AG04450 (cell line): Measurements from ENCODE around the gene PCNX2. TPM values are rescaled to one million over a fixed set of nuclear protein-coding genes. Genes with fewer than 3 reads are reported as not detected.

ENCODE experiments used
- CTCF ChIA-PET: fragments of 300-600, 350-600 bp; formaldehyde crosslinking; extraction: SDS; loops from one replicate; lab custom pipeline; 2022; ENCODE audit warnings: antibody characterized with exemption, inconsistent platforms; lab: Charles Lee
- POLR2A ChIA-PET: fragments of 350-600 bp; formaldehyde crosslinking; extraction: SDS; loops from one replicate; lab custom pipeline; 2021; ENCODE audit warnings: antibody characterized with exemption, inconsistent platforms; lab: Yijun Ruan, JAX
- DNase-seq: peaks from one replicate; pipeline ENCODE4 v3.0.0-alpha.2; 2011; ENCODE audit warnings: low read depth, low spot score
- H3K27ac ChIP-seq: one replicate; pipeline ENCODE4 v1.5.1; 2012; ENCODE audit warnings: low read depth, low read length, control low read depth
- H3K27me3 ChIP-seq: one replicate; pipeline ENCODE4 v1.6.0; 2012; ENCODE audit warnings: low read length; ENCODE audit not compliant: control insufficient read depth, insufficient read depth
- H3K4me3 ChIP-seq: 2 replicates; pipeline ENCODE4 v1.5.1; 2011; ENCODE audit warnings: mild to moderate bottlenecking, low read depth, low read length, control low read depth
- H3K9me3 ChIP-seq: 2 replicates; pipeline ENCODE4 v1.5.1; 2012; ENCODE audit warnings: low read length; ENCODE audit not compliant: control insufficient read depth, insufficient read depth
- polyA plus RNA-seq: library from polyadenylated mRNA; depleted of rRNA; stranded (reverse); fragments of >200 nt; gene quantifications from 2 replicates; pipeline ENCODE4 v1.2.3, GENCODE V29; 2011
- TF ChIP-seq, protein P1 (sequence below): IDR thresholded peaks from 2 replicates; pipeline ENCODE4 v1.5.1; 2011; ENCODE audit warnings: low read depth, low read length, control low read depth, inconsistent platforms

Gene PCNX2
- polyA plus RNA-seq, 1 experiment, result 29.8 TPM

GRCh38 chr1:233022246-233022645 is 273.3 kb downstream of the PCNX2 start:
- POLR2A ChIA-PET, result no interaction called here
- CTCF ChIA-PET, result no interaction called here

DNA sequence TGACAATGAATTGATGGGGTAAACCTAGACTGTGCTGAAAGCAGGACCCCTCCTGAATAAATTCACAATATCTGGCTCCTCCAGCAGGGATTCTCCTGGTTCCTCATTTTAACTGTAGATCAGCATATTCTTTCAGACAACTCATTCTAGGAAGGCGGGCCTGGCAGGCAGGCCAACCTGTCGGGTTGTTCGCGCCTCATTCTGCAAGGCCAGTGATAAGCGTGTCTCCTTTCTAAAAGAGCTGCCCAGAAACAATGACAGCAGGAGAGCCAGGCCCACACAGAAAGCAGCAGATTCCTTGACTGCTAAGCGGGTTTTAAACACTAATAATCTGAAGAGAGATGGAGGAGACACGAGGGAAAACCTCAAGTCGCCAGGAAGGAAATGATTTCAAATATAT is 275.1 kb downstream of the PCNX2 start:
- H3K4me3 ChIP-seq, result no peak overlapping the region
- H3K27ac ChIP-seq, result peak overlapping the region; percentile 68
- ChIA-PET CTCF (no interaction called here), POLR2A (interaction anchor here (1.0 to 1.3 kb wide), 3 partner anchors 14 to 93 kb away, joined by 3 to 5 read pairs (median 3); no protein-coding TSS in a partner anchor)
- TF ChIP-seq, protein P1, sequence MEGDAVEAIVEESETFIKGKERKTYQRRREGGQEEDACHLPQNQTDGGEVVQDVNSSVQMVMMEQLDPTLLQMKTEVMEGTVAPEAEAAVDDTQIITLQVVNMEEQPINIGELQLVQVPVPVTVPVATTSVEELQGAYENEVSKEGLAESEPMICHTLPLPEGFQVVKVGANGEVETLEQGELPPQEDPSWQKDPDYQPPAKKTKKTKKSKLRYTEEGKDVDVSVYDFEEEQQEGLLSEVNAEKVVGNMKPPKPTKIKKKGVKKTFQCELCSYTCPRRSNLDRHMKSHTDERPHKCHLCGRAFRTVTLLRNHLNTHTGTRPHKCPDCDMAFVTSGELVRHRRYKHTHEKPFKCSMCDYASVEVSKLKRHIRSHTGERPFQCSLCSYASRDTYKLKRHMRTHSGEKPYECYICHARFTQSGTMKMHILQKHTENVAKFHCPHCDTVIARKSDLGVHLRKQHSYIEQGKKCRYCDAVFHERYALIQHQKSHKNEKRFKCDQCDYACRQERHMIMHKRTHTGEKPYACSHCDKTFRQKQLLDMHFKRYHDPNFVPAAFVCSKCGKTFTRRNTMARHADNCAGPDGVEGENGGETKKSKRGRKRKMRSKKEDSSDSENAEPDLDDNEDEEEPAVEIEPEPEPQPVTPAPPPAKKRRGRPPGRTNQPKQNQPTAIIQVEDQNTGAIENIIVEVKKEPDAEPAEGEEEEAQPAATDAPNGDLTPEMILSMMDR, result no peak
- H3K27me3 ChIP-seq, result no peaks in the 10 kb centered on the region
- DNase-seq, result no peak
- H3K9me3 ChIP-seq, result no peaks in the 10 kb centered on the region

More at GRCh38 chr1:233022246-233022645, 273.3 kb downstream of the PCNX2 start:
- Histone ChIP-seq H3K9me3 (no peaks in the 10 kb centered on the region), H3K27ac (no peak overlapping the region), H3K27me3 (no peaks in the 10 kb centered on the region), H3K4me3 (no peak overlapping the region)
- TF ChIP-seq, protein P1, result no peak
- DNase-seq, result no peak

DNA sequence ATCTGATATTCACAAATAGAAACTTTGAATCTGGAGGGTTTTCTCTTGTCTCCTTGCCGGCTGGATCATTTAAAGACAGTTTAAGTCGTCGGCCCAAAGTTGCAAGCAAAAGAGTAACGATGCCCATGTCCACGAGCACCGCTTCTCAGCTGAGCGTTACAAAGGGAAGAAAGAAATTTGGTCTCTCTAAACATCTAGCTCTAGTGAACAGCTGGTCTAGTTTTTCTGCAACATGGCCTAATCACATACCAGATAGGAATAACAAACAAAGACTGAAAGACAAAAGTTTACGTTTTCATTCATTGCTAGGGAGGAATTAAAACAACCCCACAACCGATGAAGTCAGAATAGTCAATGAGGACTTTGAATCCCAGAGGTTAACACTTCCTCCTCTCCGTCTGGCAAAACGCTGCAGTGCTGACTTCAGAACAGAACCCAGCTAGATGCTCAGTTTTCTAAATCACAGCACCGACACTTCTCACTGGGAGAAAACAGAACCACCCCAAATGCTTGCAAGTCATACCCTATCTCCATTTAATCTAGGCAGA is 275.7 kb downstream of the PCNX2 start:
- ChIA-PET POLR2A (interaction anchor here (0.6 to 1.3 kb wide), 4 partner anchors 14 to 93 kb away, joined by 3 to 5 read pairs (median 3); no protein-coding TSS in a partner anchor), CTCF (no interaction called here)
- H3K9me3 ChIP-seq, result no peaks in the 10 kb centered on the region
- peak overlapping the region; percentile 68 for H3K27ac ChIP-seq
- H3K27me3 ChIP-seq, result no peaks in the 10 kb centered on the region
- TF ChIP-seq, protein P1, result no peak
- no peak overlapping the region for H3K4me3 ChIP-seq
- DNase-seq, result peak; percentile 66

GRCh38 chr1:233019083-233019482 is 276.4 kb downstream of the PCNX2 start:
- Histone ChIP-seq H3K27ac (no peak overlapping the region), H3K4me3 (no peak overlapping the region), H3K9me3 (no peaks in the 10 kb centered on the region), H3K27me3 (no peaks in the 10 kb centered on the region)
- ChIA-PET POLR2A (interaction anchor here (1.0 to 1.3 kb wide), 2 partner anchors 13 to 94 kb away, joined by 3 to 5 read pairs; no protein-coding TSS in a partner anchor), CTCF (no interaction called here)
- TF ChIP-seq, protein P1, result no peak
- DNase-seq, result no peak

DNA sequence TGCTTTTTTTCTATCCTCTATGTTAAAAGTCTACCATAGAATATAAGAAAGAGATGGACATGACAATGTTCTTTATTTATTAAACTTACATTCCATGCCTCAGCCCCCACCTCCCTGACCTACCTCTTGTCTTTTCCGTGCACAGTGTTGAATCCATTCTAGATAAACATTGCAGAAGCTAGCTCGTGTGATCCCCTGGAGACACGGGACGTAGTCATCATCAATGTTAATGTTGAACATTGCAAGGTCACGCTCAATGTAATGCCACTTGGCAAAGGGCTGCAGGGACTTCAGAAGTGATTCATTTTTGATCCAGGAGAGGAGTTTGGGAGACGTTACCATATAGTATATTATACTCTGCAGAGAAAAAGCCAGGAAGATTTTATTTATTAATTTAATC is 278.7 kb downstream of the PCNX2 start:
- CTCF ChIA-PET, result interaction anchor here (0.7 kb wide), 1 partner anchor 19 kb away, joined by 5 read pairs; no protein-coding TSS in a partner anchor

More for the DNA sequence above, 278.7 kb downstream of the PCNX2 start:
- Histone ChIP-seq H3K9me3 (no peaks in the 10 kb centered on the region), H3K27me3 (no peaks in the 10 kb centered on the region), H3K4me3 (no peak overlapping the region), H3K27ac (peak overlapping the region; percentile 22)
- TF ChIP-seq, protein P1, result no peak
- DNase-seq, result peak; percentile 51
- POLR2A ChIA-PET, result interaction anchor here (0.8 kb wide), 1 partner anchor 58 kb away, joined by 4 read pairs; no protein-coding TSS in a partner anchor
